GM13977 (cell line): Measurements from ENCODE around the gene KRT74.

ENCODE experiments used
- DNase-seq: peaks from one replicate; pipeline ENCODE4 v3.0.0; 2012; ENCODE audit warnings: low spot score
- CTCF ChIP-seq: IDR thresholded peaks from 2 replicates; pipeline ENCODE4 v1.5.1; 2012; ENCODE audit warnings: mild to moderate bottlenecking, control low read depth; ENCODE audit not compliant: insufficient read depth; ENCODE audit errors: extremely low read depth, missing control alignments
- in situ Hi-C: fragments of 300-500 bp; cut with MboI; formaldehyde crosslinking; loops from one replicate; pipeline ENCODE4 v1.12.0; 2022; ENCODE audit warnings: low sequenced_read_pairs, low pct_unique_long_range_greater_than_20kb, mixed read lengths, inconsistent platforms; ENCODE audit not compliant: unreplicated experiment

Gene KRT74

GRCh38 chr12:52546126-52546525 is 27.5 kb downstream of the KRT74 start:
- DNase-seq = no peak
- no peak for TF ChIP-seq CTCF
- in situ Hi-C loops = no loop called here

- no peak for TF ChIP-seq CTCF
- DNase-seq = no peak
- in situ Hi-C loops = no loop called here
Measured at GRCh38 chr12:52543985-52544883, 29.4 kb downstream of the KRT74 start.

DNA sequence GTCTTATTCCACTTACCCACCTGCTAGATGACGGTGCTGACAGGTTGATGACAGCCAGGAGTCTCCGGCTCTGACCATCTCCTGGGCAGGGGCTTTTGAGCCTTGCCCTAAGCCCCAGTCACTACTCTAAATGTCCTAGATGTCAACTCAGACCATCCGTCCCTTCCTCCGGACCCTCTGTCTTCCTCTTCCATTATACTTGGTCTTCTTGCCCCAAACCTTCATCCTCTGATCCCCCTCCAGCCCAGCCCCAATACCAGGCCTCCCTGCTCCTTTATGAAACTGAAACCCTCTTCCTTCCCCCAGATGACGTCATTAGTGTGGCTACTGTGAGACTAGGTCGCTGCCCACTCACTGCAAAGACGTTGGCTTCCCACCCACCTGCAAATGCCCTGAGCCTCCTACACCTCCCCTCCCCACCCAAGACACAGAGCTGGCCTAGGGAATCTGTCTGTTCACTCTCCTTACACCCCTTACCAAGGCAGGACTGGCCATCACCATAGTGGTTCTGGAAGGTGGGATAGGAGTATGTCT is 30.8 kb downstream of the KRT74 start:
- TF ChIP-seq CTCF = no peak
- DNase-seq = no peak
- in situ Hi-C loops = no loop called here

DNA sequence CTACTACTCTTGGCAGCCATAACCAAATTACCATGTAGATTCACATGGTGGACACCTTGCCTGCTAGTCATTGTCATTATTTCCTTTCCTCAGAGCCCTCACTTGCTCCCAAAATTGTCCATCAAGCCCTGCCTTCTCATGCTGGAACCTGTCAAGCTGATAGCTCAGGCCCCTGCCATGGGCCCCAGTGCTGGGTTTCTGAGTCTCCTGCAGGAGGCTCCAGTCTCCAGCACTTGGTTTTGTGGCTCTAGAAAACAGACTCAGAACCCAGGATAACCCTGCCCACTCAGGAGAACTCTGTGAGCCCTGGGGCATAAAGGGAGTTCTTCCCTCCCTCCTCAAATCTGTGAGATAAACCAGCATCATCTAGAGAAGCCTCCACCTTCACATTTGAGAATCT is 31.5 kb downstream of the KRT74 start:
- in situ Hi-C loops = no loop called here
- no peak for TF ChIP-seq CTCF
- DNase-seq = no peak

DNA sequence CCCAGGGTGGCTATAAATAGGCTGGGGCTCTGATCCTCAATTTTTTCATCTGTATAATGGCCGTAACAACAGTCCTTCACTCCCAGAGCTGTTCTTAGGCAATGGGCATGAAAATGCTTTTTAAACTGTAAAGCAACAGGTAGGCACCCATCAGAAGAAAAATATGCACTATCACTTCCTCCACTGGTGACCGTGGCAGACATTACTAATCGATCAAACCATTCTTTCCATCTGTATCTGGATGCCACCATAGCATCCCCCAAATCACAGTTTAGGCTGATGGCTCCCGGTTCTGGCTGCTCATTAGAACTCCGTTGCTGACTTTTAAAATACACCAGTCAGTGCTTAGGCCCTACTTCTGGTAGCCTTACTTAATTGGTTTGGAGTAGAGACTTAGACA is 31.9 kb downstream of the KRT74 start:
- in situ Hi-C loops = no loop called here
- no peak for TF ChIP-seq CTCF

DNA sequence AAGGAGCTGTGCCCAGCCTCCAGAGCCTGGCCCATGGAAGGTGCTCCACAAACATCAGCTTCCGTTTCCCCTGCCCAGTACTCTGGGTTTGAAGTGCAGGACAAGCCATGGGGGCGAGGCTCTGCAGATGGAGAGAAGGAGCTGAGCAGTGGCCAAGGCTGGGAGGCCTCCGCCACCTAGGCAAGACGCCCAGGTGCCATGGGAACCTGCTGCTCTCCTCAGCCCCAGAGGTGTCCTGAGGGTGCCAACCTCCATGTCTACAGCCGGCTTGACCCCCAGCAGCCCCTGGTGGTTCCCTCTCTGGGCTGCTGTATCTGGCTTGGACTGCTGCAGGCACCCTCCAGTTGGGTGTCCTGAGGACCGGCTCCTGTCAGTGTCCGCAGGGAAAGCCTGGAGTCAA is 33.1 kb downstream of the KRT74 start:
- DNase-seq = no peak
- in situ Hi-C loops = no loop called here
- TF ChIP-seq CTCF = no peak

More for the DNA sequence above, 31.9 kb downstream of the KRT74 start:
- DNase-seq = no peak
